GM18868 (cell line): ENCODE results near the gene SLBP.

Experiments
- ATAC-seq: cut with Tn5 transposase; IDR thresholded peaks from one replicate; pipeline ENCODE4 v1.9.1; 2021; ENCODE audit warnings: mild to moderate bottlenecking, moderate library complexity; ENCODE audit not compliant: unreplicated experiment

The SLBP gene

GRCh38 chr4:1728061-1728980 lies 16.2 kb upstream of the SLBP start:
- ATAC-seq, result no peak

- ATAC-seq, result no peak
These were observed 15.3 kb upstream of the SLBP start for GRCh38 chr4:1727117-1728031.

GRCh38 chr4:1726146-1726934 lies 14.2 kb upstream of the SLBP start:
- ATAC-seq, result no peak

- no peak for ATAC-seq
These were observed 13.4 kb upstream of the SLBP start for GRCh38 chr4:1725521-1725920.

GRCh38 chr4:1723131-1723801 lies 11.1 kb upstream of the SLBP start:
- ATAC-seq, result no peak

- no peak for ATAC-seq
These were observed 10.5 kb upstream of the SLBP start for GRCh38 chr4:1722551-1723118.

GRCh38 chr4:1721666-1722550 lies 9.8 kb upstream of the SLBP start:
- ATAC-seq, result peak; percentile 1

GRCh38 chr4:1721003-1721665 lies 9.0 kb upstream of the SLBP start, which contains the start of the genes TACC3 and TMEM129:
TACC3 (plus strand) TSS chr4:1721521; CDS start chr4:1723422, 1,901 bp downstream.
TMEM129 (minus strand) TSS chr4:1721323; CDS start chr4:1720837, 486 bp downstream.
- peak; percentile 79 for ATAC-seq

GRCh38 chr4:1720163-1720983 lies 8.3 kb upstream of the SLBP start:
- peak; percentile 8 for ATAC-seq

- ATAC-seq, result no peak
These were observed 6.2 kb upstream of the SLBP start for GRCh38 chr4:1718095-1718850.

GRCh38 chr4:1717129-1718094 lies 5.3 kb upstream of the SLBP start:
- no peak for ATAC-seq

GRCh38 chr4:1716065-1716945 lies 4.2 kb upstream of the SLBP start:
- no peak for ATAC-seq

- no peak for ATAC-seq
These were observed 3.1 kb upstream of the SLBP start for GRCh38 chr4:1715002-1715758.
